CD14-positive monocyte (primary cell): ENCODE data around the gene SERINC1. TPM values are rescaled to one million over a fixed set of nuclear protein-coding genes. Genes with fewer than 3 reads are reported as not detected.

Experiments
- DNase-seq, 3 donors: peaks; one replicate each; pipeline ENCODE4 v3.0.0-alpha.2; 2011 to 2022
- H2AFZ ChIP-seq: 2 replicates; pipeline ENCODE4 v1.6.0; 2012; ENCODE audit warnings: mild to moderate bottlenecking, low read depth, low read length, inconsistent platforms; ENCODE audit not compliant: insufficient read depth, poor library complexity, severe bottlenecking
- H3K27ac ChIP-seq, 2 donors: 1 replicate in 1 of 2; 2 replicates in 1 of 2; pipeline ENCODE4 v1.5.1; 2012 to 2013; ENCODE audit warnings: low read length in 2 of 2, control low read depth in 1 of 2, inconsistent platforms in 1 of 2, low read depth in 1 of 2, mild to moderate bottlenecking in 1 of 2
- H3K27me3 ChIP-seq, 2 donors: one replicate each; pipeline versions ENCODE4 v1.6.0 to v1.6.1; 2011 to 2013; ENCODE audit warnings: low read length in 2 of 2; ENCODE audit not compliant: control insufficient read depth in 2 of 2, insufficient read depth in 2 of 2
- H3K36me3 ChIP-seq, 2 donors: replicated peaks in 1 of 2; 1 replicate in 1 of 2; 2 replicates in 1 of 2; pipeline versions ENCODE4 v1.5.1 to v1.6.1; 2012 to 2013; ENCODE audit warnings: low read length in 2 of 2, control low read depth in 1 of 2, inconsistent platforms in 1 of 2, mild to moderate bottlenecking in 1 of 2; ENCODE audit not compliant: insufficient read depth in 2 of 2, control insufficient read depth in 1 of 2
- H3K4me1 ChIP-seq, 2 donors: 1 replicate in 1 of 2; 2 replicates in 1 of 2; pipeline versions ENCODE4 v1.5.1 to v1.6.1; 2012 to 2013; ENCODE audit warnings: low read length in 2 of 2, control low read depth in 1 of 2, inconsistent platforms in 1 of 2, mild to moderate bottlenecking in 1 of 2, moderate library complexity in 1 of 2; ENCODE audit not compliant: insufficient read depth in 2 of 2, control insufficient read depth in 1 of 2
- H3K4me2 ChIP-seq: replicated peaks from 2 replicates; pipeline ENCODE3; 2012; ENCODE audit warnings: low read length, moderate library complexity, mild to moderate bottlenecking; ENCODE audit not compliant: poor library complexity, severe bottlenecking; ENCODE audit errors: extremely low read depth
- H3K4me3 ChIP-seq, 3 experiments: fragments of 200-600 bp in 1 of 3; sonication (generic) in 1 of 3; replicated peaks in 1 of 3; 1 replicate in 2 of 3; 2 replicates in 1 of 3; pipeline ENCODE4 v1.5.1; 2011 to 2013; ENCODE audit warnings: low read length in 3 of 3, mild to moderate bottlenecking in 3 of 3, control low read depth in 2 of 3, low read depth in 2 of 3, inconsistent platforms in 1 of 3, moderate library complexity in 1 of 3
- H3K79me2 ChIP-seq: 2 replicates; pipeline ENCODE4 v1.6.0; 2012; ENCODE audit warnings: mild to moderate bottlenecking, control low read depth, inconsistent platforms, low read length, moderate library complexity; ENCODE audit not compliant: insufficient read depth
- H3K9ac ChIP-seq: 2 replicates; pipeline ENCODE4 v1.6.0; 2017; ENCODE audit warnings: low read length, mild to moderate bottlenecking; ENCODE audit not compliant: insufficient read depth, poor library complexity, severe bottlenecking
- H3K9me3 ChIP-seq, 2 donors: replicated peaks in 1 of 2; 1 replicate in 1 of 2; 2 replicates in 1 of 2; pipeline versions ENCODE4 v1.5.1 to v1.6.1; 2012 to 2013; ENCODE audit warnings: low read length in 2 of 2, control low read depth in 1 of 2; ENCODE audit not compliant: control insufficient read depth in 1 of 2, insufficient read depth in 1 of 2
- H4K20me1 ChIP-seq: 2 replicates; pipeline ENCODE4 v1.6.0; 2012; ENCODE audit warnings: mild to moderate bottlenecking, low read length, control low read depth, moderate library complexity; ENCODE audit not compliant: insufficient read depth
- H3K27ac Mint-ChIP-seq, 7 donors: one replicate each; pipeline ENCODE4 v1.8.0; 2020; ENCODE audit warnings: mild to moderate bottlenecking in 7 of 7, mixed read lengths in 7 of 7, moderate library complexity in 6 of 7, inconsistent platforms in 2 of 7
- H3K27me3 Mint-ChIP-seq, 3 donors: one replicate each; pipeline ENCODE4 v1.8.0; 2021 to 2022; ENCODE audit warnings: low read depth in 3 of 3, mild to moderate bottlenecking in 3 of 3, mixed read lengths in 3 of 3, moderate library complexity in 3 of 3, inconsistent platforms in 1 of 3
- H3K36me3 Mint-ChIP-seq, 2 donors: one replicate each; pipeline ENCODE4 v1.8.0; 2020; ENCODE audit warnings: mixed read lengths in 2 of 2, inconsistent platforms in 1 of 2, mild to moderate bottlenecking in 1 of 2
- H3K4me1 Mint-ChIP-seq: one replicate; pipeline ENCODE4 v1.8.0; 2020; ENCODE audit warnings: mild to moderate bottlenecking, mixed read lengths
- H3K4me3 Mint-ChIP-seq, 2 donors: one replicate each; pipeline ENCODE4 v1.8.0; 2020; ENCODE audit warnings: mild to moderate bottlenecking in 2 of 2, mixed read lengths in 2 of 2, moderate library complexity in 1 of 2
- H3K9me3 Mint-ChIP-seq, 7 donors: one replicate each; pipeline ENCODE4 v1.8.0; 2020 to 2022; ENCODE audit warnings: mixed read lengths in 7 of 7, mild to moderate bottlenecking in 6 of 7, moderate library complexity in 6 of 7, inconsistent platforms in 2 of 7
- CTCF ChIP-seq: fragments of 200-600 bp; IDR thresholded peaks from one replicate; pipeline ENCODE4 v1.8.0; 2022; ENCODE audit warnings: antibody characterized with exemption, mild to moderate bottlenecking
- WGBS: methylation state at CpG from one replicate; pipeline ENCODE4 v1.1.5; 2013; ENCODE audit warnings: missing lambda C conversion rate; ENCODE audit not compliant: insufficient coverage; 5-methylcytosine and 5-hydroxymethylcytosine counted together
- intact Hi-C, 2 donors: fragments of 100-400 bp; cut with micrococcal nuclease; formaldehyde crosslinking; loops; one replicate each; pipeline versions ENCODE4 v1.15.0 to v1.15.1; 2023
- polyA plus RNA-seq, 3 donors: library from polyadenylated mRNA; depleted of rRNA in 1 of 3; unstranded in 2 of 3; stranded (reverse) in 1 of 3; fragments of 300-500 nt in 2 of 3; fragments of >200 nt in 1 of 3; fragmentation: Illumina TruSeq in 2 of 3; gene quantifications; 1 replicate in 2 of 3; 2 replicates in 1 of 3; pipeline ENCODE4 v1.2.3, GENCODE V29; 2012 to 2021

Gene SERINC1
- polyA plus RNA-seq, 3 donors: 38.9 to 161 (median 125) TPM

- Histone ChIP-seq H3K9me3 (no peaks in the 10 kb centered on the region), H3K4me2 (no peak overlapping the region), H4K20me1 (no peaks in the 10 kb centered on the region), H3K27me3 (no peaks in the 10 kb centered on the region), H3K9ac (no peak overlapping the region), H3K79me2 (peaks cover 86% of the 10 kb centered on the region), H3K36me3 (no peaks in the 10 kb centered on the region), H3K4me1 (peaks cover 8 to 19% of the 10 kb centered on the region in 2 donors), H2AFZ (no peak overlapping the region), H3K27ac (no peak overlapping the region), H3K4me3 (no peak overlapping the region)
- TF ChIP-seq CTCF: no peak
- peaks cover 0 to 2% (median 0%) of the 10 kb centered on the region in 7 donors for H3K9me3 Mint-ChIP-seq
- peaks cover 30% of the 10 kb centered on the region for H3K4me1 Mint-ChIP-seq
- intact Hi-C loops: loop anchor here (5.0 to 10.0 kb wide), 2 partner anchors 68 to 70 kb away; partner anchors contain the start of gene SERINC1 (in 2 of the 2)
- H3K36me3 Mint-ChIP-seq: peaks cover 3 to 5% of the 10 kb centered on the region in 2 donors
- no peak overlapping the region for H3K27ac Mint-ChIP-seq
- no peaks in the 10 kb centered on the region for H3K27me3 Mint-ChIP-seq
- no peak overlapping the region for H3K4me3 Mint-ChIP-seq
- DNase-seq: no peak
- 100% methylated on average over 1 of the region's 2 CpGs for WGBS
Observed at GRCh38 chr6:122404444-122404843, 67.2 kb downstream of the SERINC1 start.

GRCh38 chr6:122401104-122401503 is 70.5 kb downstream of the SERINC1 start:
- Histone ChIP-seq H3K27me3 (no peaks in the 10 kb centered on the region), H3K9ac (no peak overlapping the region), H3K4me1 (peaks cover 12 to 13% of the 10 kb centered on the region in 2 donors), H2AFZ (no peak overlapping the region), H3K4me2 (no peak overlapping the region), H3K79me2 (peaks cover 57% of the 10 kb centered on the region), H3K4me3 (no peak overlapping the region), H3K9me3 (no peaks in the 10 kb centered on the region), H3K36me3 (no peaks in the 10 kb centered on the region), H3K27ac (no peak overlapping the region), H4K20me1 (no peaks in the 10 kb centered on the region)
- intact Hi-C loops: loop anchor here (5.0 to 10.0 kb wide), 2 partner anchors 71 to 74 kb away; partner anchors contain the start of gene SERINC1 (in 2 of the 2)
- Mint-ChIP-seq H3K9me3 (peaks cover 0 to 1% (median 0%) of the 10 kb centered on the region in 7 donors), H3K4me3 (peak overlapping the region in 1 of 2 donors; percentile 60), H3K27ac (no peak overlapping the region), H3K27me3 (no peaks in the 10 kb centered on the region), H3K36me3 (peaks cover 0 to 5% of the 10 kb centered on the region in 2 donors), H3K4me1 (peaks cover 22% of the 10 kb centered on the region)
- no peak for DNase-seq
- no CpG with 5 or more reads among the region's 4 CpGs for WGBS
- TF ChIP-seq CTCF: no peak
